Breast epithelium (tissue), 4 donors: Measurements from ENCODE around the gene ZC3H15. TPM values are rescaled to one million over a fixed set of nuclear protein-coding genes. Genes with fewer than 3 reads are reported as not detected.

ENCODE experiments used
- DNase-seq, 2 donors: peaks; one replicate each; pipeline ENCODE4 v3.0.0-alpha.2; 2019; ENCODE audit warnings: low spot score in 2 of 2
- H3K27ac ChIP-seq, 2 donors: fragments of 200-600 bp; sonication (generic) in 1 of 2; one replicate each; pipeline ENCODE4 v1.5.1; 2016 to 2019; ENCODE audit warnings: mild to moderate bottlenecking in 1 of 2
- H3K27me3 ChIP-seq, 2 donors: fragments of 200-600 bp; sonication (generic) in 1 of 2; one replicate each; pipeline versions ENCODE4 v1.5.1 to v1.6.0; 2017 to 2019; ENCODE audit warnings: control low read depth in 1 of 2, mild to moderate bottlenecking in 1 of 2
- H3K36me3 ChIP-seq: fragments of 200-600 bp; one replicate; pipeline ENCODE4 v1.5.1; 2019
- H3K4me1 ChIP-seq, 2 donors: fragments of 200-600 bp; sonication (generic); one replicate each; pipeline ENCODE4 v1.5.1; 2016 to 2019; ENCODE audit warnings: control low read depth in 1 of 2
- H3K4me3 ChIP-seq, 3 donors: fragments of 200-600 bp; sonication (generic); 1 replicate in 2 of 3; 2 replicates in 1 of 3; pipeline ENCODE4 v1.5.1; 2016 to 2019; ENCODE audit warnings: mild to moderate bottlenecking in 3 of 3, moderate library complexity in 2 of 3
- H3K9me3 ChIP-seq, 2 donors: fragments of 200-600 bp; sonication (generic) in 1 of 2; one replicate each; pipeline ENCODE4 v1.5.1; 2016 to 2019; ENCODE audit warnings: control low read depth in 1 of 2
- CTCF ChIP-seq, 3 donors: fragments of 450-650 bp; IDR thresholded peaks; one replicate each; pipeline ENCODE4 v1.5.1; 2016 to 2017; ENCODE audit warnings: antibody characterized with exemption in 3 of 3, mild to moderate bottlenecking in 3 of 3, moderate library complexity in 3 of 3
- POLR2A ChIP-seq: fragments of 450-650 bp; IDR thresholded peaks from one replicate; pipeline ENCODE4 v1.6.1; 2016; ENCODE audit warnings: antibody characterized with exemption, mild to moderate bottlenecking, moderate library complexity
- POLR2AphosphoS5 ChIP-seq, 3 donors: sonication (generic); formaldehyde crosslinking; IDR thresholded peaks; one replicate each; pipeline ENCODE4 v1.6.1; 2017; ENCODE audit warnings: antibody characterized with exemption in 3 of 3
- intact Hi-C: fragments of 100-400 bp; cut with DNase I; formaldehyde crosslinking; loops from one replicate; pipeline ENCODE4 v1.15.1; 2023; ENCODE audit warnings: low total_unique reads
- total RNA-seq, 3 donors: library from RNA; depleted of rRNA; stranded (reverse); fragments of >200 nt; gene quantifications; one replicate each; pipeline ENCODE4 v1.1.0, GENCODE V29; 2016

Gene ZC3H15
- total RNA-seq, 3 donors from 2014 or later = 70.8 to 75.8 (median 73.0) TPM

DNA sequence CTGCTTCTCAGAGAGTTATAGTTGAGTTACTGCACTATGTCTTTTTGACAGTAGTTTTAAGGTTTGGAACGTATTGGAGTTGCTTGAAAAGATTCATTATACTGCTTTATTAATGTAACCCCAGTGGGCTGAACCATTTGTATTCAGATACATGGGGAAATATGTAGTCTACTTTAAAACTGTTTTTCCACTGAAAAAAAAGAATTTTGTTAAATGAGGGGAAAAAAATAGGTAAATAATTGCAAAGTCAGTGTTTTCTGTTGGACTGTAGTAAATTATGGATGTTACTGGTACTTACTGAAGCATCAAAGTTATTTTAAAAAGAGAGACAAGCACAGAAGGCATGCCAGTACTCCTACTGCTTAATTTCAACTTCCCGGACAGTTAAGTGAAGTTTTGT is 36.4 kb downstream of the ZC3H15 start:
- intact Hi-C loops = no loop called here
- no peaks in the 10 kb centered on the region for H3K27me3 ChIP-seq
- TF ChIP-seq POLR2AphosphoS5 (IDR thresholded peaks at IDR 0.05) = no peak
- no peak for TF ChIP-seq CTCF (IDR thresholded peaks at IDR 0.05)
- no peak for TF ChIP-seq POLR2A
- no peaks in the 10 kb centered on the region for H3K9me3 ChIP-seq
- DNase-seq = no peak
- H3K4me3 ChIP-seq = no peak overlapping the region
- no peak overlapping the region for H3K27ac ChIP-seq
- no peaks in the 10 kb centered on the region for H3K36me3 ChIP-seq
- no peaks in the 10 kb centered on the region for H3K4me1 ChIP-seq

- peak overlapping the region in 1 of 2 donors; percentile 2 for H3K27ac ChIP-seq
- no peaks in the 10 kb centered on the region for H3K9me3 ChIP-seq
- no peaks in the 10 kb centered on the region for H3K4me1 ChIP-seq
- intact Hi-C loops = no loop called here
- no peaks in the 10 kb centered on the region for H3K36me3 ChIP-seq
- no peaks in the 10 kb centered on the region for H3K27me3 ChIP-seq
- DNase-seq = no peak
- TF ChIP-seq POLR2A (no peak), POLR2AphosphoS5 (IDR thresholded peaks at IDR 0.05) (no peak), CTCF (IDR thresholded peaks at IDR 0.05) (no peak)
- H3K4me3 ChIP-seq = no peak overlapping the region
These were observed 37.7 kb downstream of the ZC3H15 start for GRCh38 chr2:186523791-186524190.

DNA sequence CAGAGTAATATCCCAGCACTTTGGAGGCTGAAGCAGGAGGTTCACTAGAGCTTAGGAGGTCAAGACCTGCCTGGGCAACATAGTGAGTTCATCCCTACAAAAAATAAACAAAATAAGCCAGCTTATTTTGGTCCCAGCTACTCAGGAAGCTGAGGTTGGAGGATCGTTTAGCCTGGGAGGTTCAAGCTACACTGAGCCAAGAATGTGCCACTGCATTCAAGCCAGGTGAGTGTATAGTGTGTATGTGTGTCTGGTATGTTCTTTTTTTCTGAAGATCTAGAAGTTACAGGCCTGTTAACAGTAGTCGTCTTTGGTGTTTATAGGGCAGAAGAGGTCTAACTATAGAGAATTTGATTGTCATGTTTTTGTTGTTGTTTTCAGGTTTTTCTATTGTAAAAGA is 40.2 kb downstream of the ZC3H15 start:
- TF ChIP-seq POLR2AphosphoS5 (IDR thresholded peaks at IDR 0.05) (no peak), CTCF (IDR thresholded peaks at IDR 0.05) (no peak), POLR2A (no peak)
- Histone ChIP-seq H3K27me3 (no peaks in the 10 kb centered on the region), H3K9me3 (no peaks in the 10 kb centered on the region), H3K4me1 (no peaks in the 10 kb centered on the region), H3K27ac (no peak overlapping the region), H3K4me3 (no peak overlapping the region), H3K36me3 (no peaks in the 10 kb centered on the region)
- no peak for DNase-seq
- intact Hi-C loops = no loop called here

GRCh38 chr2:186530314-186530713 is 44.3 kb downstream of the ZC3H15 start:
- TF ChIP-seq POLR2A (no peak), CTCF (IDR thresholded peaks at IDR 0.05) (no peak), POLR2AphosphoS5 (IDR thresholded peaks at IDR 0.05) (no peak)
- DNase-seq = no peak
- intact Hi-C loops = no loop called here
- no peak overlapping the region for H3K4me3 ChIP-seq
- H3K36me3 ChIP-seq = no peaks in the 10 kb centered on the region
- H3K27me3 ChIP-seq = no peaks in the 10 kb centered on the region
- no peaks in the 10 kb centered on the region for H3K9me3 ChIP-seq
- H3K4me1 ChIP-seq = no peaks in the 10 kb centered on the region
- no peak overlapping the region for H3K27ac ChIP-seq

- TF ChIP-seq POLR2AphosphoS5 (IDR thresholded peaks at IDR 0.05) (no peak), CTCF (IDR thresholded peaks at IDR 0.05) (no peak), POLR2A (no peak)
- H3K4me1 ChIP-seq = no peaks in the 10 kb centered on the region
- no peaks in the 10 kb centered on the region for H3K36me3 ChIP-seq
- DNase-seq = no peak
- no peaks in the 10 kb centered on the region for H3K9me3 ChIP-seq
- intact Hi-C loops = no loop called here
- H3K4me3 ChIP-seq = no peak overlapping the region
- no peaks in the 10 kb centered on the region for H3K27me3 ChIP-seq
- no peak overlapping the region for H3K27ac ChIP-seq
These were observed 45.3 kb downstream of the ZC3H15 start for GRCh38 chr2:186531257-186531775.
